Skeletal muscle tissue (tissue), 4 donors: ENCODE data around the gene CD37. TPM values are rescaled to one million over a fixed set of nuclear protein-coding genes. Genes with fewer than 3 reads are reported as not detected.

Experiments
- H3K27ac ChIP-seq: one replicate; pipeline ENCODE4 v1.7.0; 2013; ENCODE audit warnings: mild to moderate bottlenecking, low read depth, low read length, inconsistent platforms
- H3K27me3 ChIP-seq, 3 donors: one replicate each; pipeline ENCODE4 v1.7.0; 2013; ENCODE audit warnings: low read length in 3 of 3; ENCODE audit not compliant: control insufficient read depth in 3 of 3, insufficient read depth in 3 of 3
- H3K36me3 ChIP-seq, 3 donors: one replicate each; pipeline ENCODE4 v1.7.0; 2013; ENCODE audit warnings: low read length in 3 of 3; ENCODE audit not compliant: control insufficient read depth in 3 of 3, insufficient read depth in 3 of 3
- H3K4me1 ChIP-seq, 3 donors: one replicate each; pipeline ENCODE4 v1.7.0; 2013; ENCODE audit warnings: low read length in 3 of 3, mild to moderate bottlenecking in 3 of 3; ENCODE audit not compliant: control insufficient read depth in 3 of 3, insufficient read depth in 3 of 3
- H3K4me3 ChIP-seq, 3 donors: one replicate each; pipeline ENCODE4 v1.7.0; 2013; ENCODE audit warnings: low read length in 3 of 3
- H3K9ac ChIP-seq, 3 donors: one replicate each; pipeline ENCODE4 v1.7.0; 2013; ENCODE audit warnings: low read length in 3 of 3, mild to moderate bottlenecking in 3 of 3, moderate library complexity in 2 of 3, low read depth in 1 of 3
- H3K9me3 ChIP-seq, 3 donors: one replicate each; pipeline ENCODE4 v1.7.0; 2013; ENCODE audit warnings: low read length in 3 of 3; ENCODE audit not compliant: control insufficient read depth in 3 of 3
- total RNA-seq: library from RNA; depleted of rRNA; stranded (reverse); fragments of >200 nt; gene quantifications from one replicate; pipeline ENCODE4 v1.2.3, GENCODE V29; 2014
- donor health status: Osteomylitis.

CD37 gene
- total RNA-seq, 1 donor from 2014 or later, result 7.8 TPM

DNA sequence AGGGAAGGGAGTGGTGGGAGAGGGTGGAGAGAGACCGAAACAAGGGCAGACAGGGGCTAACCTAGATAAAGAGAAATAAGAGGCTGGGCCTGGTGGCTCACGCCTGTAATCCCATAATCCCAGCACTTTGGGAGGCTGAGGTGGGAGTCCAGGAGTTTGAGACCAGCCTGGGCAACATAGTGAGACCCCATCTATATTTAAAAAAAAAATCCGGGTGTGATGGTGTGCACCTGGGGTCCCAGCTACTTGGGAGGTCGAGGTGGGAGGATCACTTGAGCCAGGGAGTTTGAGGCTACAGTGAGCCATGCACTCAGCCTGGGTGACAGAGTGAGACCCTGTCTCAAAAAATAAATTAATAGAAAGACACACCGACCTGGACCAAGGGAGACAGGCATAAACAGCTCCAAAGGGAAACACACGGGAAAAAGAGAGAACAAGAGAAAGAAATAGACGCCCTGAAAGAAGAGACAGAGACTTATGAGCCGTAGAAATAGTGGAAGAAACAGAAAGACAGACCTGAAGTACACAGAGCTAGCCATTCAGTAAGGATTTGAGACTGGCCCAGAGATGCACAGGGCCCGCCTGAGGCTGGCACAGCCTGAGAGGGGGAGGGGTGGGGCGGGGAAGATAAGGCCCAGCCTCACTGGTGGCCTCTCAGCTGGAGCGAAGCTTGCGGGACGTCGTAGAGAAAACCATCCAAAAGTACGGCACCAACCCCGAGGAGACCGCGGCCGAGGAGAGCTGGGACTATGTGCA, 2.2 kb downstream of the CD37 start:
- no peak overlapping the region for H3K27ac ChIP-seq
- no peak overlapping the region for H3K9ac ChIP-seq
- peaks cover 0 to 16% (median 11%) of the 10 kb centered on the region in 3 donors for H3K27me3 ChIP-seq
- peaks cover 12 to 17% (median 13%) of the 10 kb centered on the region in 3 donors for H3K4me1 ChIP-seq
- H3K36me3 ChIP-seq, result peaks cover under 1 to 8% (median 2%) of the 10 kb centered on the region in 3 donors
- no peak overlapping the region for H3K4me3 ChIP-seq
- H3K9me3 ChIP-seq, result no peaks in the 10 kb centered on the region

DNA sequence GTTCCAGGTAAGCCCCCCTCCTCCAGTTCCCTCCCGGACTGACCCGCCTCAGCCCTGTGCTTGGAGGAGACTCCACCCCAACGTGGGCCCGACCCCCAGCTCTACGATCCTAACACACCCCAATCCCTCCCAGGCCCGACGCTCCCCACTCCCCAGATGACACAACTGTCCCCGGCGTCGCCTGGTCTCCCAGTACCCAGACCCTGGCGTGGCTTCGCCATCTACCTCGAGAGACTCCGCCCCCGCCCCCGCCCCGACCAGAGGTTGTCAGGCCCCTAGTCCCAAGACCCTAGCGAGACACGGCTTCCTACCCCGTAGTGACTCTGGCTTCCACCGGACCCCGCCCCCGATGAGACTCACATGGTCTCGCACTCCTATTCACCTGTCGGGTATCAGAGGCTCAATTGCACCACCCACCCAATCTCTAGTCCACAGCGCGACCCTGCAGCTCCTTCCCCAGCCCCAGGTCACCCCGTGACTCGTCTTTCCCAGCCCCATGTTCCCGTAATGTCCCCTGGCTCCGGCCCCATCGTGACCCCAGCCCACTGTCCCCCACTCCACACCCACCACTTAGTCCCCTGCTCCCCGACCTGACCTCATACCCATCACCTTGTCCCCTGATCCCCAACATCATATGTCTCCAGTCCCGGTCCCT, 2.9 kb downstream of the CD37 start:
- Histone ChIP-seq H3K4me1 (peaks cover 12 to 17% (median 13%) of the 10 kb centered on the region in 3 donors), H3K36me3 (peaks cover 3 to 14% (median 7%) of the 10 kb centered on the region in 3 donors), H3K27me3 (peaks cover 0 to 16% (median 11%) of the 10 kb centered on the region in 3 donors), H3K4me3 (peak overlapping the region in 2 of 3 donors; percentile 16 to 59), H3K9ac (no peak overlapping the region), H3K9me3 (no peaks in the 10 kb centered on the region), H3K27ac (no peak overlapping the region)

DNA sequence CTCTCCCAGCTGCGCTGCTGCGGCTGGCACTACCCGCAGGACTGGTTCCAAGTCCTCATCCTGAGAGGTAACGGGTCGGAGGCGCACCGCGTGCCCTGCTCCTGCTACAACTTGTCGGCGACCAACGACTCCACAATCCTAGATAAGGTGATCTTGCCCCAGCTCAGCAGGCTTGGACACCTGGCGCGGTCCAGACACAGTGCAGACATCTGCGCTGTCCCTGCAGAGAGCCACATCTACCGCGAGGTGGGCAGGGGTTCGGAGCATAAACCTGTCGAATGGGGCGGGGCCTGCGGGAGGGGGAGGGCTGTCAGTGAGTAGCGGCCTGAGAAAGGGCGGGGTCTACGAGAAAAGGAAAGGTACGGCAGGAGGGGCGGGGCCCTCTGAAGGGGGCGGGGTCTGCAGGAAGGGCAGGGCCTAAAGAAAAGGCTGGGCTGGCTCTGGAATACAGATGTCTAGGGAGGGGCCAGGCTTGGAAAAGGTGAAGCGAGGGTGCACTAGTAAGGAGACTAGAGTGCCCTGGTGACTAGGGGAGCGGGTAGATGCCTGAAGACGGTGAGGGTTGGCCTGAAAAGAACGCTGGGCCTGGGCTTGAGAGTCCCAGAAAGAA, 3.6 kb downstream of the CD37 start:
- Histone ChIP-seq H3K36me3 (peaks cover 3 to 15% (median 7%) of the 10 kb centered on the region in 3 donors), H3K27ac (no peak overlapping the region), H3K4me3 (peak overlapping the region; percentile 59 to 62 (median 61)), H3K9ac (peak overlapping the region in 2 of 3 donors; percentile 23 to 54), H3K9me3 (no peaks in the 10 kb centered on the region), H3K4me1 (peaks cover 12 to 17% (median 13%) of the 10 kb centered on the region in 3 donors), H3K27me3 (peaks cover 0 to 16% (median 11%) of the 10 kb centered on the region in 3 donors)

DNA sequence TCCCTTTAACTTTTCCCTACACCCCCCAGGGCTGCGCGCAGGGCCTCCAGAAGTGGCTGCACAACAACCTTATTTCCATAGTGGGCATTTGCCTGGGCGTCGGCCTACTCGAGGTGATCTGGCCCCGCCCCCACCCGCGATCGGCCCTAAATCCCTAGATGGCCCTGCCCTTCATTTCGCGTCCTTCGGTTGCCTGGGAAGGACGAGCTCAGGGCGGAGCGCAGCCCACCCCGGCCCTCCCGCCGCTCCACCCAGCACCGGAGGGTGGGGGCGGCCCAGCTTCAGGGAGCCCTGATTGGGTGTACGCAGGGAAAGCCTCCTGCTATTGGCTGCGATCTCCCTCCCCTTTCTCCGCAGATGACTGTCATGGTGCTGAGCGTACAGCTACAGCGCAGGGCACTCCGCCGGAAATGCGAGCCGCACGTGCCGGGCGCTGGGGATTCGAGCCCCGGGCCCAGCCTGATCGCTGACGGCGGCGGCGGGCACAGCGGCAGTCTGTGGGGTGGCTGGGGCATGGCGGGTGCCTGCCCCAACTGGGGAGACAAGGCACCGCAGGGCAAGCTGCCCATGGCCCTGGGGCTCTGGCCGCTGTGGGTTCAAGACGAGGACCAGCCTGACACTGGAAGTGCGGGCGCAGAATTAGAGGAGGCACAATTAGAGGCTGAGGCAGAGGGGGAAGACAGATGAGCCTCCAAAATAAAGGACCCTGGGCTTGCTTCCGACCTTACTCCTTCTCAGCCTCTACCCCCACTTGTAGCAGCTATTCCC, 4.3 kb downstream of the CD37 start:
- peaks cover 3 to 16% (median 7%) of the 10 kb centered on the region in 3 donors for H3K36me3 ChIP-seq
- peaks cover 0 to 16% (median 11%) of the 10 kb centered on the region in 3 donors for H3K27me3 ChIP-seq
- peak overlapping the region; percentile 51 to 62 (median 61) for H3K4me3 ChIP-seq
- peak overlapping the region in 2 of 3 donors; percentile 23 to 54 for H3K9ac ChIP-seq
- no peaks in the 10 kb centered on the region for H3K9me3 ChIP-seq
- peak overlapping the region; percentile 71 for H3K27ac ChIP-seq
- H3K4me1 ChIP-seq, result peaks cover 12 to 17% (median 13%) of the 10 kb centered on the region in 3 donors

DNA sequence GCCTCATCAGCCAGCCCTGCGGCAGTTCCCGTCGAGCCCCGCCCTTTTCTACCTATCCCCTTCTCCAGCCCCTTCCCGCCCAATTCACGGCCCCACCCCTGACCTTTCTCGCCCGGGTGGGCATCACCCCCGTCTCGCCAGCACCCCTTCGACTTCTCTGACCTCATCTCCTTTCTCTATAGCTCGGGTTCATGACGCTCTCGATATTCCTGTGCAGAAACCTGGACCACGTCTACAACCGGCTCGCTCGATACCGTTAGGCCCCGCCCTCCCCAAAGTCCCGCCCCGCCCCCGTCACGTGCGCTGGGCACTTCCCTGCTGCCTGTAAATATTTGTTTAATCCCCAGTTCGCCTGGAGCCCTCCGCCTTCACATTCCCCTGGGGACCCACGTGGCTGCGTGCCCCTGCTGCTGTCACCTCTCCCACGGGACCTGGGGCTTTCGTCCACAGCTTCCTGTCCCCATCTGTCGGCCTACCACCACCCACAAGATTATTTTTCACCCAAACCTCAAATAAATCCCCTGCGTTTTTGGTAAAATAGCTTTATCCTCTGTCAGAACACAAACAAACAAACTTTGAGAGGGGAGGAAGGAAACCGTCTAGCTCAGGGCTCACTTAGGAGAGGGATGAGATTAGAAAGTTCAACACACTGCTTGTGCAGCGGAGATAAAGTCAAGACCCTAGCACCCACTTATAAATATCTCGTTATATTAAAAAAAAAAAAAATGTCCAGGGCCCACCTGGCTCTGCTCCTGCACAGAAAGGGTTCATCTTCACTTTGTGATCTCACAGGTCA, 5.1 kb downstream of the CD37 start:
- Histone ChIP-seq H3K27ac (peak overlapping the region; percentile 71), H3K4me3 (peak overlapping the region; percentile 51 to 61 (median 56)), H3K36me3 (peaks cover 3 to 23% (median 7%) of the 10 kb centered on the region in 3 donors), H3K4me1 (peaks cover 12 to 17% (median 13%) of the 10 kb centered on the region in 3 donors), H3K27me3 (peaks cover 0 to 16% (median 11%) of the 10 kb centered on the region in 3 donors), H3K9me3 (no peaks in the 10 kb centered on the region), H3K9ac (peak overlapping the region in 2 of 3 donors; percentile 2 to 45)

DNA sequence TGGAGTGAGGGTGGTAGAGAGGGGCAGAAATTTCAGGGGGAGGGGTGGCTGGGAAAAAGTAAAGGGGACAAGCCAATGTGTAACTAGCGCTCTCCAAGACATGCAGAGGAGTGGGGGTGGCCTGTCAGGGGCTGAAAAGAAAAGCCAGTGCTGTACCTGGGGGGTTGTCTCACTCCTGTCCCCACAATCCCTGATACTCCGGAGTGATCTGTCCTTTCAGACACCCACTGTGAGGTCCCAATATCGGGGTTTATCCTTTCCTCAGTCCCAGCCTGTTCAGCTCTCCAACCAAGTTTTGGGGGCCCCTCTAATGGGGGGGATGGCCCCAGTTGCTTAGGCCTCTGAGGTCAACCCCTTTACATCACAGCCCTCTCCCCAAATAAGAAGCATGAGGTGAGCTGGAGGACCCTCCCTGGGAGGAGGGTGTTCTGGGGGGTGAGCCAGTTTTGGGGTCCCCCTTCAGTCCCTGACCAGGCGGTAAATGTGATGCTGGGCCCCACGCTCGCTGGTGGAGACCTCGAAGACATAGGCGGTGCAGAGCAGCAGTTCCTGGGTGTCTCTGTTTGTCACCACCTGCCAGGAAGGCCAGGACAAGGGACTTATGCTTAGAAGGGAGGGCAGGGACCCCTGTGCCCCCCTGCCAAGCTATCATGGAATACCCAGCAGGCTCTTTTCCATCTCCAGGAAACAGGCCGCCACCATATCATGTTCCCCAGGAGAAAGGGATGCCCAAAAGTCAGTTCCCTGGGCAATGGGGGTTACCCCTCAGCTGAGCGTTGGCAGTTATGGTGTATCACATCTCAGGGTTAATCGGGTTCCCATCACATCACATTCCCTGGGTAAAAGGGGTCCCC, 5.9 kb downstream of the CD37 start:
- Histone ChIP-seq H3K36me3 (peaks cover 3 to 23% (median 7%) of the 10 kb centered on the region in 3 donors), H3K9me3 (no peaks in the 10 kb centered on the region), H3K9ac (no peak overlapping the region), H3K4me3 (no peak overlapping the region), H3K27ac (peak overlapping the region; percentile 71), H3K4me1 (peaks cover 12 to 17% (median 13%) of the 10 kb centered on the region in 3 donors), H3K27me3 (peaks cover 0 to 16% (median 11%) of the 10 kb centered on the region in 3 donors)

DNA sequence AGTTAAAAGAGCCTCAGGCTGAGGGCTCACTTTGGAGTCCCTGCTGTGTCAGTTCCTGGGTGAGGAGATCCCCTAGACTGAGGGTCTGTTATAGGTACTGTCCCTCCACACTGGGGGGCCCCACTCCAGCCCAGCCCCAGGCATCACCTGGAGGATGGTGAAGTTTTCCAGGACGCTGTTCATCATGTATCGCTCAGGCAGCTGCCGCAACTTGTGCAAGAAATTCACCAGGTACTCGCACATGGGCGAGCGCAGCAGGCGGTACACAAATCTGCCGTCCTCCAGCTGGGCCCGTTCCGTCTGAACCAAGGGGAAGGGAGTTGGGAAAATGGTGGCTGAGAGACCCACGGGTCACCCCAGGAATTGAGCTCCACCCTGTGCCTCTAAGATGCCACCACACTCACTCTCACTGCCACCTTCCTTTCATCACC, 7.1 kb downstream of the CD37 start:
- peaks cover 0 to 14% (median 11%) of the 10 kb centered on the region in 3 donors for H3K27me3 ChIP-seq
- H3K9ac ChIP-seq, result no peak overlapping the region
- peaks cover 7 to 27% (median 11%) of the 10 kb centered on the region in 3 donors for H3K36me3 ChIP-seq
- H3K4me1 ChIP-seq, result peaks cover 12 to 17% (median 13%) of the 10 kb centered on the region in 3 donors
- H3K9me3 ChIP-seq, result no peaks in the 10 kb centered on the region
- H3K27ac ChIP-seq, result no peak overlapping the region
- no peak overlapping the region for H3K4me3 ChIP-seq

DNA sequence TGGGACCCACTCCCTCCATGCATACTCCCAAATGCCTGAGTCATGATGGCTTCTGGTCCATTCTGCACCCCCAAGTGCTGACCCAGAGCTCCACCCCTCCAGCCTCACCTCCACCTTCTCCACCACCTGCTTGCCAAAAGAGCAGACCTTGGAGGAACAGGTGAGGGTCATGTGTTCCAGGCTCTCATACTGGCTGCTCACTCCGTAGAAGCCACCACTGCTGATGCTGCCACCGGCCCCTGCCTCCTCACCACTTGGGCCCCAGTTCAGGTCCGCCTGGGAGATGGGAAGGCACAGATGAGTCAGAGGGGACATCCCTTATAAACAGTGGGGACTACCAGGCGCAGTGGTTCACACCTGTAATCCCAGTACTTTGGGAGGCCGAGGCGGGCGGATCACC, 7.9 kb downstream of the CD37 start:
- peaks cover 10 to 33% (median 12%) of the 10 kb centered on the region in 3 donors for H3K36me3 ChIP-seq
- H3K9ac ChIP-seq, result no peak overlapping the region
- H3K27me3 ChIP-seq, result peaks cover 0 to 14% (median 11%) of the 10 kb centered on the region in 3 donors
- no peak overlapping the region for H3K27ac ChIP-seq
- no peak overlapping the region for H3K4me3 ChIP-seq
- H3K9me3 ChIP-seq, result no peaks in the 10 kb centered on the region
- H3K4me1 ChIP-seq, result peaks cover 12 to 17% (median 13%) of the 10 kb centered on the region in 3 donors
